ENCODE measurements around the gene TMEM41B. TPM values are rescaled to one million over a fixed set of nuclear protein-coding genes. Genes with fewer than 3 reads are reported as not detected.
A peak's percentile ranks its signal among the peaks of the same experiment; 100 is the strongest.

The TMEM41B gene
- total and polyA plus RNA-seq, 2 of the 8 experiments (the other 6 are each of a cell fraction or from before 2014, with no cell fraction given) = 24.3 to 50.1 TPM

GRCh38 chr11:9267680-9268079 lies 46.7 kb downstream of the TMEM41B start:
- FAIRE-seq = no peak
- Histone ChIP-seq H3K4me1 (replicated peaks in 1 of 4; ENCODE audit: control insufficient read depth in 3 of 4, insufficient read depth in 4 of 4, low read length in 3 of 4) (peaks cover 2 to 4% (median 3%) of the 10 kb centered on the region in 4 experiments; a peak in 3 of 7 replicates), H3K14ac (ENCODE audit: insufficient read length) (no peak overlapping the region), H3K27ac (ENCODE audit: low read depth, low read length) (no peak overlapping the region), H3K9me3 (ENCODE audit: insufficient read depth in 2 of 2, low read depth in 1 of 2, low read length in 1 of 2) (no peaks in the 10 kb centered on the region), H4K5ac (ENCODE audit: insufficient read length, low read depth, low read length) (no peak overlapping the region), H3K4me2 (ENCODE audit: insufficient read depth in 1 of 2, low read depth in 2 of 2, low read length in 2 of 2) (peak overlapping the region in 1 of 2 experiments; percentile 22; a peak in 2 of 4 replicates), H2BK5ac (ENCODE audit: low read depth, low read length) (no peak overlapping the region), H3K79me2 (ENCODE audit: control insufficient read depth in 1 of 2, insufficient read depth in 2 of 2, low read length in 2 of 2) (peaks cover 7 to 17% of the 10 kb centered on the region in 2 experiments; a peak in 3 of 4 replicates), H2BK15ac (ENCODE audit: low read length) (no peak overlapping the region), H4K20me1 (replicated peaks in 1 of 2; ENCODE audit: control insufficient read depth in 1 of 2, insufficient read depth in 2 of 2, low read length in 2 of 2) (peaks cover 0 to 5% of the 10 kb centered on the region in 2 experiments), H3K23ac (ENCODE audit: insufficient read length) (no peak overlapping the region), H3K4ac (replicated peaks; ENCODE audit: insufficient read length, low read depth, low read length) (no peak overlapping the region), H3K79me1 (ENCODE audit: low read depth, low read length) (no peaks in the 10 kb centered on the region; the same call in 1 of the 2 replicates), H2BK20ac (ENCODE audit: low read length) (no peak overlapping the region), H3K18ac (ENCODE audit: extremely low read depth, low read length) (no peak overlapping the region), H2BK12ac (ENCODE audit: low read depth, low read length) (no peak overlapping the region), H3K4me3 (ENCODE audit: extremely low read depth in 1 of 4, insufficient read depth in 2 of 4, low read depth in 3 of 4, low read length in 4 of 4) (no peak overlapping the region), H3K56ac (replicated peaks; ENCODE audit: insufficient read length, low read depth, low read length) (no peak overlapping the region), H3K27me3 (replicated peaks in 1 of 4; ENCODE audit: control insufficient read depth in 3 of 4, extremely low read depth in 1 of 4, insufficient read depth in 3 of 4, low read length in 3 of 4) (no peaks in the 10 kb centered on the region), H3K36me3 (ENCODE audit: control insufficient read depth in 2 of 4, insufficient read depth in 4 of 4, low read length in 3 of 4) (no peaks in the 10 kb centered on the region), H2BK120ac (replicated peaks; ENCODE audit: low read depth, low read length) (no peak overlapping the region), H3K23me2 (ENCODE audit: low read depth, low read length) (peaks cover 16% of the 10 kb centered on the region), H2AK5ac (ENCODE audit: low read depth, low read length) (no peak overlapping the region), H4K91ac (replicated peaks; ENCODE audit: insufficient read length, low read length) (no peak overlapping the region), H3K9ac (replicated peaks in 1 of 4; ENCODE audit: extremely low read depth in 1 of 4, low read depth in 3 of 4, low read length in 3 of 4) (no peak overlapping the region), H2AFZ (ENCODE audit: low read length) (peak overlapping the region; percentile 78; the same call in 1 of the 2 replicates), H4K8ac (ENCODE audit: extremely low read depth, insufficient read depth, low read length) (no peak overlapping the region)
- DNase-seq (ENCODE audit: low read depth in 1 of 2, low spot score in 2 of 2) = no peak
- ChIA-PET CTCF (ENCODE audit: partially characterized antibody) (interaction anchor here (3.1 kb wide), 1 partner anchor 10 kb away, joined by 16 read pairs; no protein-coding TSS in a partner anchor), POLR2A (ENCODE audit: partially characterized antibody) (interaction anchor here (4.0 kb wide), 1 partner anchor 10 kb away, joined by 18 read pairs; no protein-coding TSS in a partner anchor)
- 56% methylated on average over 4 of the region's 4 CpGs; no CpG with 5 or more reads in 1 of the 2 experiments for WGBS, 2 experiments (ENCODE audit: extremely low coverage in 1 of 2, insufficient coverage in 1 of 2, insufficient read length in 1 of 2, insufficient replicate concordance in 2 of 2, low coverage in 1 of 2, low lambda C conversion rate in 2 of 2, missing lambda C conversion rate in 1 of 2)
- TF ChIP-seq EZH2 (IDR thresholded peaks at IDR 0.05; ENCODE audit: low read depth, low read length, severe bottlenecking) = no peak
- TF ChIP-seq PHF8 (conservative IDR thresholded peaks at IDR 0.05; ENCODE audit: low read depth, low read length) = no peak
- no peak for TF ChIP-seq TAF7 (optimal IDR thresholded peaks at IDR 0.05; ENCODE audit: borderline replicate concordance, low read depth, low read length)
- TF ChIP-seq CHD2 (IDR thresholded peaks at IDR 0.05; ENCODE audit: low read length) = no peak
- TF ChIP-seq POLR2A (IDR thresholded peaks at IDR 0.05; ENCODE audit: control extremely low read depth in 1 of 2, low read depth in 2 of 2, low read length in 2 of 2) = no peak
- TF ChIP-seq ATF3 (IDR thresholded peaks at IDR 0.05; ENCODE audit: insufficient read depth, low read depth, low read length) = no peak
- no peak for TF ChIP-seq RBBP5 (IDR thresholded peaks at IDR 0.05; ENCODE audit: borderline replicate concordance, low read depth, low read length)
- TF ChIP-seq JUND (IDR thresholded peaks at IDR 0.05; ENCODE audit: low read length) = no peak
- TF ChIP-seq ATF2 (IDR thresholded peaks at IDR 0.05; ENCODE audit: low read length) = no peak
- no peak for TF ChIP-seq RFX5 (IDR thresholded peaks at IDR 0.05; ENCODE audit: borderline replicate concordance, low read depth, low read length)

All from H1 (cell line).